GM13977 (cell line): ENCODE measurements around the gene YTHDC2.
A peak's percentile ranks its signal among the peaks of the same experiment; 100 is the strongest.

Experiments used
- DNase-seq: peaks from one replicate; pipeline ENCODE4 v3.0.0; 2012; ENCODE audit warnings: low spot score
- CTCF ChIP-seq: IDR thresholded peaks from 2 replicates; pipeline ENCODE4 v1.5.1; 2012; ENCODE audit warnings: mild to moderate bottlenecking, control low read depth; ENCODE audit not compliant: insufficient read depth; ENCODE audit errors: extremely low read depth, missing control alignments
- in situ Hi-C: fragments of 300-500 bp; cut with MboI; formaldehyde crosslinking; loops from one replicate; pipeline ENCODE4 v1.12.0; 2022; ENCODE audit warnings: low sequenced_read_pairs, low pct_unique_long_range_greater_than_20kb, mixed read lengths, inconsistent platforms; ENCODE audit not compliant: unreplicated experiment

Gene YTHDC2

GRCh38 chr5:113514289-113514635 is 768 bp downstream of the YTHDC2 start:
- TF ChIP-seq CTCF: no peak
- DNase-seq: no peak
- in situ Hi-C loops: loop anchor here (25.0 kb wide), 1 partner anchor 477 kb away; no protein-coding TSS in a partner anchor

- in situ Hi-C loops: loop anchor here (25.0 kb wide), 1 partner anchor 482 kb away; no protein-coding TSS in a partner anchor
- DNase-seq: no peak
- no peak for TF ChIP-seq CTCF
Observed at GRCh38 chr5:113518884-113519283, 5.4 kb downstream of the YTHDC2 start.

- no peak for DNase-seq
- no peak for TF ChIP-seq CTCF
- in situ Hi-C loops: loop anchor here (25.0 kb wide), 1 partner anchor 482 kb away; no protein-coding TSS in a partner anchor
Observed at GRCh38 chr5:113519412-113519811, 5.9 kb downstream of the YTHDC2 start.

- in situ Hi-C loops: loop anchor here (25.0 kb wide), 1 partner anchor 483 kb away; no protein-coding TSS in a partner anchor
Observed at GRCh38 chr5:113520429-113520828, 6.9 kb downstream of the YTHDC2 start.

GRCh38 chr5:113520899-113521298 is 7.4 kb downstream of the YTHDC2 start:
- in situ Hi-C loops: loop anchor here (25.0 kb wide), 1 partner anchor 484 kb away; no protein-coding TSS in a partner anchor
- DNase-seq: no peak

More at GRCh38 chr5:113520429-113520828, 6.9 kb downstream of the YTHDC2 start:
- TF ChIP-seq CTCF: no peak
- peak; percentile 17 for DNase-seq

GRCh38 chr5:113523168-113523567 is 9.7 kb downstream of the YTHDC2 start:
- in situ Hi-C loops: loop anchor here (25.0 kb wide), 1 partner anchor 486 kb away; no protein-coding TSS in a partner anchor
- no peak for TF ChIP-seq CTCF
- DNase-seq: no peak

More at GRCh38 chr5:113520899-113521298, 7.4 kb downstream of the YTHDC2 start:
- TF ChIP-seq CTCF: no peak
